HG03045 (cell line): ENCODE measurements around the gene RPE.

ENCODE experiments used
- ATAC-seq: cut with Tn5 transposase; IDR thresholded peaks from one replicate; pipeline ENCODE4 v1.9.1; 2021; ENCODE audit warnings: mild to moderate bottlenecking, moderate library complexity; ENCODE audit not compliant: unreplicated experiment

RPE gene

GRCh38 chr2:210002158-210003157 is at the start of gene RPE:
Gene RPE (plus strand): TSS chr2:210002638. CDS start chr2:210002662, 24 bp downstream.
- ATAC-seq = peak; percentile 100

GRCh38 chr2:209956271-209956670 is 46.2 kb upstream of the RPE start:
- ATAC-seq = no peak

GRCh38 chr2:209958016-209958415 is 44.4 kb upstream of the RPE start:
- no peak for ATAC-seq

GRCh38 chr2:209960045-209960444 is 42.4 kb upstream of the RPE start:
- no peak for ATAC-seq

GRCh38 chr2:209960676-209961630 is 41.5 kb upstream of the RPE start:
- peak; percentile 88 for ATAC-seq

GRCh38 chr2:209965723-209966122 is 36.7 kb upstream of the RPE start:
- no peak for ATAC-seq

- no peak for ATAC-seq
Measured at GRCh38 chr2:209969692-209970091, 32.7 kb upstream of the RPE start.

GRCh38 chr2:209970271-209970670 is 32.2 kb upstream of the RPE start:
- no peak for ATAC-seq

GRCh38 chr2:209970711-209971110 is 31.7 kb upstream of the RPE start:
- ATAC-seq = no peak

GRCh38 chr2:209973328-209973727 is 29.1 kb upstream of the RPE start:
- no peak for ATAC-seq

GRCh38 chr2:209974576-209974975 is 27.9 kb upstream of the RPE start:
- ATAC-seq = no peak

GRCh38 chr2:209976698-209977385 is 25.6 kb upstream of the RPE start:
- no peak for ATAC-seq

GRCh38 chr2:209977386-209978239 is 24.8 kb upstream of the RPE start:
- ATAC-seq = no peak

- ATAC-seq = no peak
Measured at GRCh38 chr2:209984291-209984690, 18.1 kb upstream of the RPE start.

- no peak for ATAC-seq
Measured at GRCh38 chr2:209985874-209986273, 16.6 kb upstream of the RPE start.

GRCh38 chr2:209986415-209986814 is 16.0 kb upstream of the RPE start:
- no peak for ATAC-seq

- ATAC-seq = no peak
Measured at GRCh38 chr2:209988010-209988409, 14.4 kb upstream of the RPE start.

- no peak for ATAC-seq
Measured at GRCh38 chr2:209990838-209991237, 11.6 kb upstream of the RPE start.

- no peak for ATAC-seq
Measured at GRCh38 chr2:209993968-209994367, 8.5 kb upstream of the RPE start.

- no peak for ATAC-seq
Measured at GRCh38 chr2:209998596-209998995, 3.8 kb upstream of the RPE start.
